Measurements from ENCODE around the gene GALNT18.

DNA sequence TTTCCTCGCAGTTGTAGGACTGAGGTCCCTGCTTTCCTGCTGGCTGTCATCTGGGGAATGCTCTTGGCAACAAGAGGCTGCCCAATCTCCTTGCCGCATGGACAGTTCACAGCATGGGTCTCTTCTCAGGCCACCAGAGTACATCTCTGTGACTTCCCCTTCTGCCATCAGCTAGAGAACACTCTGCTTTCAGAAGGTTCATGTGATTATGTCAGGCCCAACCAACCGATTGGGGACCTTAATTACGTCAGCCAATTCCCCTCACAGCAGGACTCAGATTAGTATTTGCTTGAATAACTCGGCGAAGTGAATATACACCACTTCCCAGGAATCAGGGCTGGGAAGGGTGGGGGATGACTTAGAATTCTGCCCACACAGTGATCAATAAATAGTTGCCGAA lies 206.8 kb downstream of the GALNT18 start:
- TF ChIP-seq, protein P1, sequence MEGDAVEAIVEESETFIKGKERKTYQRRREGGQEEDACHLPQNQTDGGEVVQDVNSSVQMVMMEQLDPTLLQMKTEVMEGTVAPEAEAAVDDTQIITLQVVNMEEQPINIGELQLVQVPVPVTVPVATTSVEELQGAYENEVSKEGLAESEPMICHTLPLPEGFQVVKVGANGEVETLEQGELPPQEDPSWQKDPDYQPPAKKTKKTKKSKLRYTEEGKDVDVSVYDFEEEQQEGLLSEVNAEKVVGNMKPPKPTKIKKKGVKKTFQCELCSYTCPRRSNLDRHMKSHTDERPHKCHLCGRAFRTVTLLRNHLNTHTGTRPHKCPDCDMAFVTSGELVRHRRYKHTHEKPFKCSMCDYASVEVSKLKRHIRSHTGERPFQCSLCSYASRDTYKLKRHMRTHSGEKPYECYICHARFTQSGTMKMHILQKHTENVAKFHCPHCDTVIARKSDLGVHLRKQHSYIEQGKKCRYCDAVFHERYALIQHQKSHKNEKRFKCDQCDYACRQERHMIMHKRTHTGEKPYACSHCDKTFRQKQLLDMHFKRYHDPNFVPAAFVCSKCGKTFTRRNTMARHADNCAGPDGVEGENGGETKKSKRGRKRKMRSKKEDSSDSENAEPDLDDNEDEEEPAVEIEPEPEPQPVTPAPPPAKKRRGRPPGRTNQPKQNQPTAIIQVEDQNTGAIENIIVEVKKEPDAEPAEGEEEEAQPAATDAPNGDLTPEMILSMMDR (IDR thresholded peaks at IDR 0.05; ENCODE audit: insufficient read depth, low read length) = no peak
- TF ChIP-seq POLR2AphosphoS5 (IDR thresholded peaks at IDR 0.05; ENCODE audit: low read depth) (no peak), GABPA (IDR thresholded peaks at IDR 0.05; ENCODE audit: low read depth) (no peak)
- TF ChIP-seq, protein P2, sequence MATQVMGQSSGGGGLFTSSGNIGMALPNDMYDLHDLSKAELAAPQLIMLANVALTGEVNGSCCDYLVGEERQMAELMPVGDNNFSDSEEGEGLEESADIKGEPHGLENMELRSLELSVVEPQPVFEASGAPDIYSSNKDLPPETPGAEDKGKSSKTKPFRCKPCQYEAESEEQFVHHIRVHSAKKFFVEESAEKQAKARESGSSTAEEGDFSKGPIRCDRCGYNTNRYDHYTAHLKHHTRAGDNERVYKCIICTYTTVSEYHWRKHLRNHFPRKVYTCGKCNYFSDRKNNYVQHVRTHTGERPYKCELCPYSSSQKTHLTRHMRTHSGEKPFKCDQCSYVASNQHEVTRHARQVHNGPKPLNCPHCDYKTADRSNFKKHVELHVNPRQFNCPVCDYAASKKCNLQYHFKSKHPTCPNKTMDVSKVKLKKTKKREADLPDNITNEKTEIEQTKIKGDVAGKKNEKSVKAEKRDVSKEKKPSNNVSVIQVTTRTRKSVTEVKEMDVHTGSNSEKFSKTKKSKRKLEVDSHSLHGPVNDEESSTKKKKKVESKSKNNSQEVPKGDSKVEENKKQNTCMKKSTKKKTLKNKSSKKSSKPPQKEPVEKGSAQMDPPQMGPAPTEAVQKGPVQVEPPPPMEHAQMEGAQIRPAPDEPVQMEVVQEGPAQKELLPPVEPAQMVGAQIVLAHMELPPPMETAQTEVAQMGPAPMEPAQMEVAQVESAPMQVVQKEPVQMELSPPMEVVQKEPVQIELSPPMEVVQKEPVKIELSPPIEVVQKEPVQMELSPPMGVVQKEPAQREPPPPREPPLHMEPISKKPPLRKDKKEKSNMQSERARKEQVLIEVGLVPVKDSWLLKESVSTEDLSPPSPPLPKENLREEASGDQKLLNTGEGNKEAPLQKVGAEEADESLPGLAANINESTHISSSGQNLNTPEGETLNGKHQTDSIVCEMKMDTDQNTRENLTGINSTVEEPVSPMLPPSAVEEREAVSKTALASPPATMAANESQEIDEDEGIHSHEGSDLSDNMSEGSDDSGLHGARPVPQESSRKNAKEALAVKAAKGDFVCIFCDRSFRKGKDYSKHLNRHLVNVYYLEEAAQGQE (IDR thresholded peaks at IDR 0.05; ENCODE audit: insufficient replicate concordance, low read depth) = no peak
